GM18520 (cell line): ENCODE results near the gene CRTC3.

Source experiments
- ATAC-seq: cut with Tn5 transposase; IDR thresholded peaks from one replicate; pipeline ENCODE4 v1.9.1; 2021; ENCODE audit not compliant: unreplicated experiment

The CRTC3 gene

DNA sequence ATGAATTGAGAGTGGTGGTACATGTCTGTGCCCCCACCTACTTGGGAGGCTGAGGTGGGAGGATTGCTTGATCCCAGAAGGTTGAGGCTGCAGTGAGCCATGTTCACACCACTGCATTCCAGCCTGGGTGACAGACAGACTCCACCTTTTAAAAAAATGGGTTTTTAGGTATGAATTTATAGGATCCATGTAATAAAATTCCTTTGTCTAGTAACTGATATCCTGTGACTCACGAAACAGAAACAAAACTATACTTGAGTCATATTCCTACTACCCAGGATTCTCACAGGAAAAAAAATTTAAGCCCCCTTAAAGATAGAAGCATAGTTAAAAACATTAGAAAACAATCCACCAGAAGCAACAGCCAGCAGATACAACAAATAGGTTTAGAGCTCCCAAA is 10.0 kb upstream of the CRTC3 start:
- no peak for ATAC-seq

GRCh38 chr15:90520365-90520764 is 9.4 kb upstream of the CRTC3 start:
- ATAC-seq, result no peak

DNA sequence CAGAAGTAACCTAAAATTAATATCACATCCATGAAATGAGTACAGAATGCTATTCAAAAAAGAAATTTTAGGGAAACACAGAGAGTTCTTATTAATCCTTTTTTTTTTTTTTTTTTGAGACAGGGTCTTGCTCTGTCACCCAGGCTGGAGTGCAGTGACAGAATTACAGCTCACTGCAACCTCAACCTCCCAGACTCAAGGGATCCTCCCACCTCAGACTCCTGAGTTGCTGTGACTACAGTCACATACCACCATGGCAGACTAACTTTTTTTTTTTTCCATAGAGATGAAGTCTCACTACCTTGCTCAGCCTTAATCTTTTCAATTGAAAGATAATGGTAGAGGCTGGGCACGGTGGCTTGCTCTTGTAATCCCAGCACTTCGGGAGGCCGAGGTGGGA is 6.3 kb upstream of the CRTC3 start:
- no peak for ATAC-seq

DNA sequence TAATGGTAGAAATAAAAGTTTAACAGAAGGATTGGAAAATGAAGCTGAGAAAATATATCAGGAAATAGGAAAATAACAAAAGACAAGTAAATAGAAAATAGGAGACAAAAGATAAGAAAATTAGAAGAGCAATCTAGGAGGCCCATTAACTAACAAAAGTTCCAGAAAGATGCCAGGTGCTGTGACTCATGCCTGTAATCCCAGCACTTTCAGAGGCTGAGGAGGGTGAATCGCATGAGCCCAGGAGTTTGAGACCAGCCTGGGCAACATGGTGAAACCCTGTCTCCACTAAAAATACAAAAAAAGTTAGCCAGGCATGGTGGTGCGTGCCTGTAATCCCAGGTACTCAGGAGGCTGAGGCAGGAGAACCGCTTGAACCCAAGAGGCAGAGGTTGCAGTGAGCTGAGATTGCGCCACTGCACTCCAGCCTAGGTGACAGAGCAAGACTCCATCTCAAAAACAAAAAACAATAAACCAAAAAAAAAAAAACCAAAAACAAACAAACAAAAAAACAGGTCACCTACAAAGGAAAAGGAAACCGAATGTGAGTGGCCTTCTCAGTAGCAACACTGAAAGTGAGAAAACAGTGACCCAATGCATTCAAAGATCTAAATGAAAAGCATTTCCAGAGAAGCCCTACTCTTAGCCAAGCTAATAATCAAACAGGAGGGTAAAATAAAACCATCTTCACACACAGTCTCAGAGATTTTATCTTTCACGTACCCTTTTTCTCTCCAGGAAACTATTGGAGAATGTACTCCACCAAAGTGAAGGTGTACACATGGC is 5.5 kb upstream of the CRTC3 start:
- ATAC-seq, result peak; percentile 61

DNA sequence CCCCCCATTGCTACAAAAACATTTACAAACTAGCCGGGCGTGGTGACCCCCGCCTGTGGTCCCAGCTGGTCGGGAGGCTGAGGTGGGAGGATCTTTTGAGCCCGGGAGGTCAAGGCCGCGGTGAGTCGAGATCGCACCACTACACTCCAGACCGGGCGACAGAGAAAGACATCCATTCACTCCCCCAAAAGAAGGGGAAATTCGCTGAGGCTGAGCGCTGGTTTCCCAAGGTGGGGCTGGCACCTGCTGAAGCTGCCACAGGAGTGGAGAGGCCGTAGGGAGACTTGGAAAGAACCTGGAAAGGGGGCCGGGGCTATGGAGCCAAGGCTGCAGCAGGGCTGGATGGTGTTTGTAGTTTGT is 732 bp upstream of the CRTC3 start:
- ATAC-seq, result no peak

GRCh38 chr15:90530250-90531051 is 728 bp downstream of the CRTC3 start:
- peak; percentile 22 for ATAC-seq

GRCh38 chr15:90531147-90531546 is 1.4 kb downstream of the CRTC3 start:
- ATAC-seq, result no peak

- ATAC-seq, result no peak
Observed at GRCh38 chr15:90535254-90535653, 5.5 kb downstream of the CRTC3 start.

- no peak for ATAC-seq
Observed at GRCh38 chr15:90539789-90540188, 10.1 kb downstream of the CRTC3 start.

- ATAC-seq, result no peak
Observed at GRCh38 chr15:90540768-90541167, 11.0 kb downstream of the CRTC3 start.

DNA sequence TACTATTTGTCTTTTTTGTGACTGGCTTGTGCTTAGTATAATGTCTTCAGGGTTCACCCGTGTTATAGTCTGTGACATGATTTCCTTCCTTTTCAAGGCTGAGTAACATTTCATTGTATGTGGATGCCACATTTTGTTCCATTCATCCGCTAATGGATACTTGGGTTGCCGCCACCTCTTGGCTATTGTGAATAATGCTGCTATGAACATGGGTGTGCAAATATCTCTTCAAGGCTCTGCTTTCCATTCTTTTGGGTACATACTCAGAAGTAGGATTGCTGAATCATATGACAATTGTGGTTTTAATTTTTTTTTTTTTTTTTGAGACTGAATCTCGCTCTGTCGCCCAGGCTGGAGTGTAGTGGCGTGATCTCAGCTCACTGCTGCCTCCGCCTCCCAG is 15.4 kb downstream of the CRTC3 start:
- no peak for ATAC-seq

GRCh38 chr15:90547540-90547939 is 17.8 kb downstream of the CRTC3 start:
- no peak for ATAC-seq

DNA sequence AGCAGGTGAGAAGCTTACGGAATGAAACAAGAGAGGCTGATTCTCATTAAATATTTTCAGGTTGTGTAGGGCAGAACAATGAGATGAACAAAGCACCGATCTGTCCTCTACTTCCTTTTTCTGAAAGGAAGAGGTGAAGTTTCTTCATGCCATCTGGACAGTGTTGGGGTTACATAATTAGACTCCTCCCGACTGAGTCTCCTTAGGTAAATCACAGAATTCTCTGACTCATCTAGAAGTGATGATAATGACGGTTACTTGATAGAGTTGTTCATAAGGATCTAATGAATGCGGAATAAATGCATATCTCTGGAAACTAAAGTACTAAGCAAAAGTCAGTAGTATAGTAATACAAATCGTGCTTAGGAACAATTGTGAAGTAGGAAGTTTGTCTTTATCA is 21.2 kb downstream of the CRTC3 start:
- no peak for ATAC-seq

DNA sequence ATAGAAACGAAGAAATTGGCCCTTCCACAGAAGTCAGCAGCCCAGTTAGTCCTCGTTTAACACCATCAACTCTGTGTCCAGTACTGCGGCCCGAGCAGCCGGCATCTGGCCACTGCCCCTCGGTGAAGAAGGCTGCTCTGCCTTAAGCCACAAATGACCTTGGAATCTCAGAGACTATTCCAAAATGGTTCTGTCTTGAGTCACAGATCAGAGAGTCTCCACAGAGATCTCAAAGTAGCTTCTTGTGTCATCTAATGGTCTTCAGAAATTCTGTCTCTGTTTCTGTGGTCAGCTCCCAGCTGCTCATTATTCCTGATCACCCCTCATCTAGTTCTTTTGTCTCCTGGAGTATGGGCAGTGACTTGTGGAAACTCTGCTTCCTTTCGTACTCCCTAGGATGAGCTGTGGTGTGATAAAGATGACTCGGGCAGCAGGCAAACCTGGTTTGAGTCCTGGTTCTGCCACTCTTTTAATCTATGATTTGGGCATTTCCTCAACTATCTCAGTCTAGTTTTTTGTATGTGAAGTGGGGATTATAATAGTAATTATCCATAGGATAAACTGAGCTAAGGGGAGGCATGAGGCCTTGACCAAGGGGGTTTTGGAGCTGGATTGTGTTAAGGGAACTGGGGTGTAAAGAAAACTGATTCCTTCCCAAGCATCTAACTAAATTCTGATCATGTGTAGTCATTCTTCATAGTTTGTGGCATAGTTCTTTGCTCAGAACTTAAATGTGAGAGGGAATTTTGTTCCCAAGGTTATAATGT is 22.6 kb downstream of the CRTC3 start:
- ATAC-seq, result no peak

GRCh38 chr15:90552929-90553211 is 23.1 kb downstream of the CRTC3 start:
- ATAC-seq, result no peak

DNA sequence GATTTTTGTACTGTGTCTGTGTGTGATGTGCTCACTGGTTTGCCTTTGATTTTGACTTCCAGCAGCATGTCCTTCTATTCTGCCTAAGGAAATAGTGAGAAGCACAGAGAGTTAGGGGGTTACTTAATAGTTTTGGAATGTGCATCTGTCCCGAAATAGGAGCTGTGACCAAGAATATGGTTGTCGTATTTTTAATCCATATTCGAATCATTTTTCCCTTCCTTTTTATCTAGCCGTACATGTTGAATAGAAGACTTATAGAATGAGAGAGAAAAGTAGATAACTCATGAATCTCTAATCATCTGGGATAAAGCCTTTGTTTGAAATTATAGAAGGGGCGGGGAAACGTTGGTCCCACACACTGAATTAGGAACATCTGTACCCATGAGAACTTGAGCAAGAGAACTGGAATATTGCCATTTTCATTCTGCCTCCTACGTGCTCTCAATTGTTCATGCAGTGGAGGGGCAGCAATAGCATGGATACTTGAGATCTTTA is 23.6 kb downstream of the CRTC3 start:
- ATAC-seq, result no peak

GRCh38 chr15:90557186-90558084 is 27.7 kb downstream of the CRTC3 start:
- ATAC-seq, result no peak

DNA sequence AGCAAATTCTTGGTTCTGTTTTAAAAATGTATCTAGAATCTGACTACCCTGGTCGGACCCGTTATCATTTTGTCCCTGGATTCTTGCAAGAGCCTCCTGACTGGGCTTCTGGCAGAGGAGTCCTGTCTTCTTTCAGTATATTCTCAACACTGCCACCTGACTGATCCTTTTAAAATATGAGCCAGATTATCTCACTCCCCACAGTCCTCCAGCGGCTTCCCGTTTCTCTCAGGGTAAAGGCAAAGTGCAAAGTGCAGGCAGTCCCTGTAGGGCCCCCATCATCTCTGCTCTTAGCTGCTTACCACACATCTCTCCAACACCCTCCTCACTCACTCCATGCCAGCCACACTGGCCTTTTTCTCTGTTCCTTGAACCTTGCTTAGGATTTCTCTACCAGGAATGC is 28.4 kb downstream of the CRTC3 start:
- ATAC-seq, result no peak

DNA sequence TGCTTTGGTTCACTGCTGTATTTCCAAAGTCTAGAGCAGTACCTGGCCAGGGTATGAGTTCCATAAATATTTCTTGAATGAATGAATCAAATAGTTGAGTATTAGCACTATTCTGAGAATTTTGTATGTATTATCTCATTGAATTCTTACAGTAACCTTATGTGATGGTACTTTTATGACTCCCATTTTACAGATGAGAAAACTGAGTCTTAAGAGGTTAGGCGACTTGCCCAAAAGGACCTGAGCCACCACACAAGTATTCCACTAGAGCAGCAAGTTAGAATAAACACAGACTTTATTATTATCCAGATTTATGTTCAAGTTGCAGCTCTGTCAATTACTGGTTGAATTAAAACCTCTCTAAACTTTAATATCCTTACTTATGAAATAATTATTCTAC is 29.4 kb downstream of the CRTC3 start:
- ATAC-seq, result no peak

- ATAC-seq, result no peak
Observed at GRCh38 chr15:90560229-90560776, 30.6 kb downstream of the CRTC3 start.
